Measurements from ENCODE around the gene C9orf50.
A peak's percentile ranks its signal among the peaks of the same experiment; 100 is the strongest.
"Not testable (repeated sequence)": the region's sequence is repeated elsewhere in the genome, so short reads cannot be mapped to it uniquely, and the experiment has no call there.

Gene C9orf50

GRCh38 chr9:129640871-129641749 is 20.2 kb upstream of the C9orf50 start:
- ATAC-seq = no peak

GRCh38 chr9:129640086-129640870 is 19.4 kb upstream of the C9orf50 start:
- Mint-ChIP-seq H3K9me3 (no peaks in the 10 kb centered on the region), H3K4me1 (peaks cover 31% of the 10 kb centered on the region), H3K36me3 (peaks cover 19% of the 10 kb centered on the region), H3K27ac (peak overlapping the region; percentile 89), H3K4me3 (peak overlapping the region; percentile 90), H3K27me3 (no peaks in the 10 kb centered on the region)
- ATAC-seq = no peak

More at GRCh38 chr9:129640871-129641749, 20.2 kb upstream of the C9orf50 start:
- peaks cover 13% of the 10 kb centered on the region for H3K36me3 Mint-ChIP-seq
- no peaks in the 10 kb centered on the region for H3K27me3 Mint-ChIP-seq
- H3K9me3 Mint-ChIP-seq = no peaks in the 10 kb centered on the region
- peak overlapping the region; percentile 90 for H3K4me3 Mint-ChIP-seq
- H3K4me1 Mint-ChIP-seq = peaks cover 31% of the 10 kb centered on the region
- H3K27ac Mint-ChIP-seq = peak overlapping the region; percentile 89

- peak overlapping the region; percentile 90 for H3K4me3 Mint-ChIP-seq
- peaks cover 31% of the 10 kb centered on the region for H3K4me1 Mint-ChIP-seq
- H3K27me3 Mint-ChIP-seq = no peaks in the 10 kb centered on the region
- no peak overlapping the region for H3K27ac Mint-ChIP-seq
- no peak for ATAC-seq
- H3K9me3 Mint-ChIP-seq = no peaks in the 10 kb centered on the region
- peaks cover 25% of the 10 kb centered on the region for H3K36me3 Mint-ChIP-seq
These were observed 18.8 kb upstream of the C9orf50 start for GRCh38 chr9:129639756-129640085.

- peaks cover 25% of the 10 kb centered on the region for H3K36me3 Mint-ChIP-seq
- no peak for ATAC-seq
- H3K27ac Mint-ChIP-seq = no peak overlapping the region
- H3K27me3 Mint-ChIP-seq = no peaks in the 10 kb centered on the region
- no peak overlapping the region for H3K4me3 Mint-ChIP-seq
- H3K4me1 Mint-ChIP-seq = peaks cover 31% of the 10 kb centered on the region
- no peaks in the 10 kb centered on the region for H3K9me3 Mint-ChIP-seq
These were observed 18.2 kb upstream of the C9orf50 start for GRCh38 chr9:129639034-129639630.

GRCh38 chr9:129637673-129638439 is 17.0 kb upstream of the C9orf50 start:
- Mint-ChIP-seq H3K4me3 (no peak overlapping the region), H3K27me3 (no peaks in the 10 kb centered on the region), H3K9me3 (no peaks in the 10 kb centered on the region), H3K36me3 (peaks cover 25% of the 10 kb centered on the region), H3K4me1 (peaks cover 31% of the 10 kb centered on the region), H3K27ac (no peak overlapping the region)
- no peak for ATAC-seq

GRCh38 chr9:129637102-129637501 is 16.2 kb upstream of the C9orf50 start:
- H3K4me1 Mint-ChIP-seq = peaks cover 37% of the 10 kb centered on the region
- H3K27ac Mint-ChIP-seq = no peak overlapping the region
- no peaks in the 10 kb centered on the region for H3K9me3 Mint-ChIP-seq
- no peaks in the 10 kb centered on the region for H3K27me3 Mint-ChIP-seq
- H3K36me3 Mint-ChIP-seq = peaks cover 29% of the 10 kb centered on the region
- no peak overlapping the region for H3K4me3 Mint-ChIP-seq
- no peak for ATAC-seq

- H3K27ac Mint-ChIP-seq, H3K27me3 Mint-ChIP-seq, H3K9me3 Mint-ChIP-seq, H3K4me3 Mint-ChIP-seq, ATAC-seq: not testable (repeated sequence)
- H3K4me1 Mint-ChIP-seq = peaks cover 42% of the 10 kb centered on the region
- peaks cover 36% of the 10 kb centered on the region for H3K36me3 Mint-ChIP-seq
These were observed 15.4 kb upstream of the C9orf50 start for GRCh38 chr9:129636343-129636742.

- Mint-ChIP-seq H3K4me1 (peaks cover 42% of the 10 kb centered on the region), H3K36me3 (peaks cover 46% of the 10 kb centered on the region), H3K4me3 (no peak overlapping the region), H3K9me3 (no peaks in the 10 kb centered on the region), H3K27me3 (no peaks in the 10 kb centered on the region), H3K27ac (no peak overlapping the region)
- no peak for ATAC-seq
These were observed 14.5 kb upstream of the C9orf50 start for GRCh38 chr9:129635099-129636065.

GRCh38 chr9:129633848-129634247 is 12.9 kb upstream of the C9orf50 start:
- Mint-ChIP-seq H3K9me3 (no peaks in the 10 kb centered on the region), H3K4me1 (peaks cover 42% of the 10 kb centered on the region), H3K36me3 (peaks cover 46% of the 10 kb centered on the region), H3K27ac (no peak overlapping the region), H3K4me3 (no peak overlapping the region), H3K27me3 (no peaks in the 10 kb centered on the region)
- ATAC-seq = no peak

- ATAC-seq = no peak
- Mint-ChIP-seq H3K9me3 (no peaks in the 10 kb centered on the region), H3K36me3 (peaks cover 42% of the 10 kb centered on the region), H3K27me3 (no peaks in the 10 kb centered on the region), H3K27ac (no peak overlapping the region), H3K4me1 (peaks cover 44% of the 10 kb centered on the region), H3K4me3 (no peak overlapping the region)
These were observed 12.3 kb upstream of the C9orf50 start for GRCh38 chr9:129633207-129633606.

- peaks cover 35% of the 10 kb centered on the region for H3K36me3 Mint-ChIP-seq
- no peaks in the 10 kb centered on the region for H3K27me3 Mint-ChIP-seq
- H3K9me3 Mint-ChIP-seq = no peaks in the 10 kb centered on the region
- no peak overlapping the region for H3K27ac Mint-ChIP-seq
- H3K4me1 Mint-ChIP-seq = peaks cover 50% of the 10 kb centered on the region
- no peak for ATAC-seq
- no peak overlapping the region for H3K4me3 Mint-ChIP-seq
These were observed 11.6 kb upstream of the C9orf50 start for GRCh38 chr9:129632460-129632859.

GRCh38 chr9:129631674-129632129 is 10.8 kb upstream of the C9orf50 start:
- Mint-ChIP-seq H3K4me1 (peaks cover 57% of the 10 kb centered on the region), H3K27ac (peak overlapping the region; percentile 30), H3K27me3 (no peaks in the 10 kb centered on the region), H3K9me3 (no peaks in the 10 kb centered on the region), H3K4me3 (no peak overlapping the region), H3K36me3 (peaks cover 33% of the 10 kb centered on the region)
- ATAC-seq = no peak

GRCh38 chr9:129630967-129631673 is 10.2 kb upstream of the C9orf50 start:
- no peaks in the 10 kb centered on the region for H3K27me3 Mint-ChIP-seq
- H3K4me1 Mint-ChIP-seq = peaks cover 59% of the 10 kb centered on the region
- ATAC-seq = no peak
- H3K4me3 Mint-ChIP-seq = no peak overlapping the region
- H3K27ac Mint-ChIP-seq = peak overlapping the region; percentile 30
- H3K9me3 Mint-ChIP-seq = no peaks in the 10 kb centered on the region
- H3K36me3 Mint-ChIP-seq = peaks cover 33% of the 10 kb centered on the region

Measured in stimulated activated memory B cell treated with anti-CD40 and anti-IgM and Interleukin-4, amounts not matched to agents 10 μg/mL and 1 μg/mL and 100 μg/mL, for 72 hours (primary cell).